HK-2 (cell line): ENCODE measurements around the gene NAA30.
"Not testable (repeated sequence)": the region's sequence is repeated elsewhere in the genome, so short reads cannot be mapped to it uniquely, and the experiment has no call there.

Source experiments
- DNase-seq: peaks from one replicate; pipeline ENCODE4 v3.0.0-alpha.2; 2018; ENCODE audit not compliant: unreplicated experiment

The NAA30 gene

DNA sequence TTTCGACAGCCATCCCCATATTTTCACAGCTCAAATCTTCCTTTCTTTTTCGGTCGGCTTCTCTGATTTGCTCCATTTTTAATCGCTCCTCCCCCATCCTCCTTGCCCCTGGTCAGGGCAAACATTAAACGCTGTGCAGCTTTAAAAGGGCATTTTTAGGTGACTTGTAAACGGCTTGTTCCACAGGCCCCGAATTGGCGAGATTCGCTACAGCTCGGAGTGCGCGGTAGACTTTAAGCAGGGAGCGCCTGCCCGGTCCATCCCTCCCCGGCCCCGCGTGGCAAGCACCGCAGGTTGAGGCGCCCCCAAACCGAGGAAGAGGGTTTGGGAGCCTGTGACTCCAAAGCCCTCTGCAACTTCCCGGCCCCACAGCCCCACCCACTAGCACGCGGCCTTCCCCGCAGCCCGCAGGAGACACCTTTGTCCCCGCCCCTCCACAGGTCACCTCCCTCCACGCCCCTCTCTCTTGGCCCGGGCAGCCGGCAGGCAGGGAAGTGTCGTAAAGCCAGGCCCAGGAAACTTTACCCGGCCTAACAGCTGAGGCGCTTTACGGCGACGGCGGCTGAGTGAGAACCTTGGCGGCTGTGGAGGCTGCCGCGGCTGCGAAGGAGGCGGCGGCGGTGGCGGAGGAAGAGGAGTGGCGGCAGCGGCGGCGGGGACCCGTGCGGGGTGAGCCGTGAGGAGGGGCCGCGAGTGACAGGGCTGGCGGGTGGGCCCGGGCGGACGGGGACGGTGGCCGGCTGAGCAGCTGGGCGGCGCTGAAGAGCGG lies at the start of gene NAA30:
TSS of gene NAA30 (plus strand) at position 550 of the 769 bp plus-strand sequence. CDS start 372 bp downstream, outside the sequence.
- peak; percentile 96 for DNase-seq

GRCh38 chr14:57343545-57344297 lies 46.7 kb upstream of the NAA30 start:
- DNase-seq = not testable (repeated sequence)

- no peak for DNase-seq
Measured at GRCh38 chr14:57345106-57345505, 45.3 kb upstream of the NAA30 start.

DNA sequence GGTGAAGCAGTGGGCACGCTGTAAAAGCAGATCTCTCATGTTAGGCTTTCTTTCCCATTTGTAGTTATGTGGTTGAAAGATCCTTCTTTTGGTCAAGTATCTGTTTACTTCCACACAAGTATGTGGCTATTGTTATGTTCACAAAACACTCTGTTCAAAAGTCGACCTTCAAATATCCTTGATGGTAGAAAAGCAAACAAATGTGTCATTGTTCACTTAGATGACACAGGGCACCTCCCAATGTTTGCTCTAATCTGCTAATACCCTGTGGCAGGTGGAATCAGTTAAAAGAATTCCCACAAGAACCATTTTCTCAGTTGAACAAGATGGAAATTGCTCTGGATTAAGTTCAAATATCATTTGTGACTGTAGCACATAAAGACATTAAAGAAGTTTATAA lies 43.6 kb upstream of the NAA30 start:
- no peak for DNase-seq

- DNase-seq = no peak
Measured at GRCh38 chr14:57352396-57353170, 37.8 kb upstream of the NAA30 start.

- no peak for DNase-seq
Measured at GRCh38 chr14:57355081-57355800, 35.1 kb upstream of the NAA30 start.

DNA sequence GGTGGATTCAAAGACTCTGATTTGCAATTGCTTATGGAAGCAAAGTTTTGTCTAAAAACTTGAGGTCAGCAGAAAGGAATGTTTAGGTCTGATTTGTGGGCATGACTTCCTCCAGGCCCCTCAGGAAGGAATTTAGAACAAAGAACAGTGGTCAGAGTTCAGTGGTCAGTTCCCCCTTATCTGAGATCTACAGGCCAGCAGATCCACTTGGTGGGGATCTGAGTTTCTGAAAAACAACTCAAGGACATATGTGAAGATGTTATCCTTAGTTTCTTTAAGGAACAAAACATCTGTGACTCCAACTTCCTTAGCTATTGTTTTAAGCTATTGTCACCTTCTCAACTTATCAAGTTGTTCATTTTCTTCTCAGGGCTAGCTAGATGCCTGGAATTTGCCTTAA lies 28.0 kb upstream of the NAA30 start:
- DNase-seq = no peak

- no peak for DNase-seq
Measured at GRCh38 chr14:57364659-57365450, 25.5 kb upstream of the NAA30 start.

DNA sequence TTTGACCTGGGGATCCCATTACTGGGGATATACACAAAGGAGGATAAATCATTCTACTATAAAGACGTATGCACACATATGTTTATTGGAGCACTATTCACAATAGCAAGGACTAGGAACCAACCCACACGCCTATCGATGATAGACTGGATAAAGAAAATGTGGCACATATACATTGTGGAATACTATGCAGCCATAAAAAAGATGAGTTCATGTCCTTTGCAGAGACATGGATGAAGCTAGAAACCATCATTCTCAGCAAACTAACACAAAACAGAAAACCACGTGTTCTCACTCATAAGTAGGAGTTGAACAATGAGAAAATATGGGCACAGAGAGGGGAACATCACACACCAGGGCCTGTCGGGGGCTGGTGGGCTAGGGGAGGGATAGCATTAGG lies 20.2 kb upstream of the NAA30 start:
- DNase-seq = not testable (repeated sequence)

DNA sequence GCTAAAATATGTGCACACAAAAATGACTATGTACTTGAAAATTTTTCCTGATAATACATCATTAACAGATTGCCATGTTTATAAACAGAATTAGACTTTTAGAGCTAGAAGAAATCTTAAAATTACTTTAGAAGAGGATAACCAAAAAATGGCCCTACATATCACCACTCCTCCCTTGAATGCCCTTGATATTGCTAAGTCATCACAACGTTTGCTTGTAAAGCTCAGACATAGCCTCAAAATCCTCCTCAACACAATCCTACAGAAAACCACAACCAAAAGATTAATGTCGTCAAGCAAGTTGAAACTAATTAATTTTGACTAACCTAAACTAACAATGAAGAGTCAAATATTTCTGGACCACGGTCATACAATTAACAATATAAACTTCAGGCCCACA lies 19.4 kb upstream of the NAA30 start:
- no peak for DNase-seq

GRCh38 chr14:57375156-57375555 lies 15.2 kb upstream of the NAA30 start:
- DNase-seq = no peak

DNA sequence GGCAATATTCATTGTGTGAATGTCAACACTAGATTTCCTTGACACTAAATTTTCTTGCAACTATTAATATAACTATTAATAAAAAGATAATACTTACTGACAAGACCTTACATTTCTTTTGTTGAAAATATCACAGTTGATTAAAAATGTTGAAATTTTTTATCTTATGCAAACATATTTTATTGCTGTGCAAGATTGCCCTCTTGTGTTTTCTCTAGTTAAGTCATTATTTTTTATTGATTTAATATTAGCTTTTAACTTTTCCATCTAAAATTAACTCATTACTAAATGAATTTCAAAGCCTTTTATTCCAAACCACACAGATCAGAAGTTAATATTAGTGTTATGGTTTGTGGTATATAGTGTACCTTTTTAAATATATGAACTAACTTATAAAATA lies 11.7 kb upstream of the NAA30 start:
- no peak for DNase-seq

GRCh38 chr14:57380935-57381334 lies 9.5 kb upstream of the NAA30 start:
- no peak for DNase-seq

- DNase-seq = no peak
Measured at GRCh38 chr14:57382283-57382682, 8.1 kb upstream of the NAA30 start.

- no peak for DNase-seq
Measured at GRCh38 chr14:57383125-57383745, 7.2 kb upstream of the NAA30 start.

DNA sequence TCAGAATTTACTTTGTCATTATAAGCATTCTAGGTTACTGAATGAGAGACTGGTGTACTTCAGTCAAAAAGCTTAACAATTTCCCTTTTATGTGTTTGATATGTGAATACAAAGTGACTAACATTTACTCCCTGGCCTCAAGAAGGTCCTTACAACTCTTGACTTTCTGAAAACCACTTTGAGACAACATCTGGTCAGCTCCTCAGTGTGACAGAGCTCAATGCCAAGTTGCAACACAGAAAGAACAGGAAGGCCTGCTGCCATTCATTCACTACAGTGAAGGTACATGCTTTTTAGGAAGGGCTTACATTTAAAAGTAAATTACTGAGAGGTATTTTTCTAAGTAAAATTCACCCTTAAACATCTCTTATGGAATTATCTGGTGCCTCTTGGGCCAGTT lies 2.3 kb upstream of the NAA30 start:
- DNase-seq = no peak

DNA sequence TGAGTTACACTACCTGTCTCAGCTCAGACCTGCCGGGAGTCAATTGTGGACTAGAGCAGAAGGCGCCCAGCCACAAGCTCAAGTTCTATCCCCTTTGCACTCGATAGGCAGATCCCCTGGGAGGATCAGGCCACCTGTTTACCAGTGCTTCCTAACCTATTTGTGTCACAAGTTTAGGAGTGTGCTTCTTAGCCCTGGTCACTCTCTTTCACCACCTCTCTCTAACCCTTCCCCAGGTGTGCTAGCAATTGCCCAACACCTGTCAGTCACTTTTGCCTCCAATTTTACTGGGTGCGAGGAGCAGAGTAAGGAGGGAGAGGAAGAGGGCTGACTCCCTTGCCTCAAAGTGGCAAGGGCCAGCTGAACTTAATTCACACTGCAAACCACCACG lies 745 bp upstream of the NAA30 start:
- DNase-seq = no peak

- DNase-seq = peak; percentile 53
Measured at GRCh38 chr14:57390806-57391516, 575 bp downstream of the NAA30 start.

GRCh38 chr14:57391517-57392195 lies 1.3 kb downstream of the NAA30 start:
- no peak for DNase-seq
